Fibroblast of skin of abdomen (primary cell): Measurements from ENCODE around the gene POLN.
"Not testable (repeated sequence)": the region's sequence is repeated elsewhere in the genome, so short reads cannot be mapped to it uniquely, and the experiment has no call there.

ENCODE experiments used
- DNase-seq: peaks from one replicate; pipeline ENCODE4 v3.0.0-alpha.2; 2013

The POLN gene

GRCh38 chr4:2212831-2213230 is 29.1 kb downstream of the POLN start:
- no peak for DNase-seq

GRCh38 chr4:2202789-2203188 is 39.1 kb downstream of the POLN start:
- not testable (repeated sequence) for DNase-seq

GRCh38 chr4:2194496-2194895 is 47.4 kb downstream of the POLN start:
- DNase-seq: no peak

- DNase-seq: no peak
Measured at GRCh38 chr4:2193326-2193725, 48.6 kb downstream of the POLN start.

- no peak for DNase-seq
Measured at GRCh38 chr4:2186865-2187172, 55.1 kb downstream of the POLN start.

GRCh38 chr4:2186133-2186864 is 55.6 kb downstream of the POLN start:
- DNase-seq: peak; percentile 14

GRCh38 chr4:2183394-2183793 is 58.5 kb downstream of the POLN start:
- no peak for DNase-seq

- DNase-seq: no peak
Measured at GRCh38 chr4:2182994-2183393, 58.9 kb downstream of the POLN start.

- DNase-seq: no peak
Measured at GRCh38 chr4:2180410-2180809, 61.5 kb downstream of the POLN start.

- DNase-seq: no peak
Measured at GRCh38 chr4:2179717-2180116, 62.2 kb downstream of the POLN start.

GRCh38 chr4:2178986-2179385 is 62.9 kb downstream of the POLN start:
- no peak for DNase-seq

GRCh38 chr4:2177443-2178093 is 64.4 kb downstream of the POLN start:
- no peak for DNase-seq

GRCh38 chr4:2175990-2176698 is 65.8 kb downstream of the POLN start:
- no peak for DNase-seq

- no peak for DNase-seq
Measured at GRCh38 chr4:2174061-2174460, 67.9 kb downstream of the POLN start.

GRCh38 chr4:2172627-2173231 is 69.2 kb downstream of the POLN start:
- no peak for DNase-seq

- DNase-seq: no peak
Measured at GRCh38 chr4:2172161-2172560, 69.8 kb downstream of the POLN start.

GRCh38 chr4:2168469-2169319 is 73.2 kb downstream of the POLN start:
- DNase-seq: no peak

GRCh38 chr4:2166253-2166652 is 75.7 kb downstream of the POLN start:
- no peak for DNase-seq

GRCh38 chr4:2165391-2165790 is 76.5 kb downstream of the POLN start:
- no peak for DNase-seq

- DNase-seq: no peak
Measured at GRCh38 chr4:2163311-2163821, 78.6 kb downstream of the POLN start.

- DNase-seq: not testable (repeated sequence)
Measured at GRCh38 chr4:2161092-2161703, 80.7 kb downstream of the POLN start.

- DNase-seq: no peak
Measured at GRCh38 chr4:2159931-2160330, 82.0 kb downstream of the POLN start.
